Measurements from ENCODE around the gene SLC44A3.

DNA sequence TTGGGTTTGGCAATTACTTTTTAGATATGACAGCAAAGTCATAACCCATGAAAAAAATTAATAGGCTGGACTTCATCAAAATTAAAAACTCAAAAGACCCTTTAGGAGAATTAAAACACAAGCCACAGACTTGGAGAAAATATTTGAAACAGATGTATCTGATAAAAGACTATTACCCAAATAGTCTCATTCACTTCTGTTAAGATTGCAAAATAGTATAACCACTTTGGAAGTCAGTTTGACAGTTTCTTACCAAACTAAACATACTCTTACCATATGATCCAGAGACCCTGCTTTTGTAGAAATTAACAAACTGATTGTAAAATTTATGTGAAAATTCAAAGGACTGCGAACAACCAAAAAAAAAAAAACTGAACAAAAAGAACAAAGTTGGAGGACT lies 32.5 kb upstream of the SLC44A3 start:
- TF ChIP-seq, protein P1, sequence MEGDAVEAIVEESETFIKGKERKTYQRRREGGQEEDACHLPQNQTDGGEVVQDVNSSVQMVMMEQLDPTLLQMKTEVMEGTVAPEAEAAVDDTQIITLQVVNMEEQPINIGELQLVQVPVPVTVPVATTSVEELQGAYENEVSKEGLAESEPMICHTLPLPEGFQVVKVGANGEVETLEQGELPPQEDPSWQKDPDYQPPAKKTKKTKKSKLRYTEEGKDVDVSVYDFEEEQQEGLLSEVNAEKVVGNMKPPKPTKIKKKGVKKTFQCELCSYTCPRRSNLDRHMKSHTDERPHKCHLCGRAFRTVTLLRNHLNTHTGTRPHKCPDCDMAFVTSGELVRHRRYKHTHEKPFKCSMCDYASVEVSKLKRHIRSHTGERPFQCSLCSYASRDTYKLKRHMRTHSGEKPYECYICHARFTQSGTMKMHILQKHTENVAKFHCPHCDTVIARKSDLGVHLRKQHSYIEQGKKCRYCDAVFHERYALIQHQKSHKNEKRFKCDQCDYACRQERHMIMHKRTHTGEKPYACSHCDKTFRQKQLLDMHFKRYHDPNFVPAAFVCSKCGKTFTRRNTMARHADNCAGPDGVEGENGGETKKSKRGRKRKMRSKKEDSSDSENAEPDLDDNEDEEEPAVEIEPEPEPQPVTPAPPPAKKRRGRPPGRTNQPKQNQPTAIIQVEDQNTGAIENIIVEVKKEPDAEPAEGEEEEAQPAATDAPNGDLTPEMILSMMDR (IDR thresholded peaks at IDR 0.05; ENCODE audit: low read depth, low read length), result no peak
- TF ChIP-seq, protein P2, sequence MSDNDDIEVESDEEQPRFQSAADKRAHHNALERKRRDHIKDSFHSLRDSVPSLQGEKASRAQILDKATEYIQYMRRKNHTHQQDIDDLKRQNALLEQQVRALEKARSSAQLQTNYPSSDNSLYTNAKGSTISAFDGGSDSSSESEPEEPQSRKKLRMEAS (IDR thresholded peaks at IDR 0.05; ENCODE audit: low read depth, low read length), result no peak
- no peak for TF ChIP-seq POLR2A (IDR thresholded peaks at IDR 0.05; ENCODE audit: extremely low read depth, insufficient read length)
